Stimulated activated CD4-positive, alpha-beta T cell treated with anti-CD3 and anti-CD28 coated beads, TNF-alpha, amount 100 ng/mL, for 24 hours (primary cell): ENCODE measurements around the gene IQSEC3.

ENCODE experiments used
- DNase-seq, 3 experiments: peaks; one replicate each; pipeline ENCODE4 v3.0.0-alpha.2; 2020; ENCODE audit warnings: low read depth in 3 of 3

The IQSEC3 gene

GRCh38 chr12:197911-198695 is 131.5 kb downstream of the IQSEC3 start:
- no peak for DNase-seq

GRCh38 chr12:198705-199104 is 132.1 kb downstream of the IQSEC3 start:
- DNase-seq = no peak

GRCh38 chr12:201361-201760 is 134.8 kb downstream of the IQSEC3 start:
- no peak for DNase-seq

- DNase-seq = no peak
These were observed 135.6 kb downstream of the IQSEC3 start for GRCh38 chr12:202081-202731.

DNA sequence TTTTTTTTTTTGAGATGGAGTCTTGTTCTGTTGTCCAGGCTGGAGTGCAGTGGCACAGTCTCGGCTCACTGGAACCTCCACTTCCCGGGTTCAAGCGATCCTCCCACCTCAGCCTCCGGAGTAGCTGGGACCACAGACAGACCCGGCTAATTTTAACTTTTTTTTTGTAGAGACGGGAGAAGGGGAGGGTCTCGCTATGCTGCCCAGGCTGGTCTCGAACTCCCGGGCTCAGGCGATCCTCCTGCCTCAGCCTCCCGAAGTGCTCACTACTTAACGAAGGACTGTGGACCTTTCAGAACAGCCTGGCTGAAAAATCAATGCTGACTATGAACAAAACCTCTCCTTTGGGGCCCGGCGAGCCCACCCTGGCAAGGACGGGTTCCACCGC is 136.5 kb downstream of the IQSEC3 start:
- no peak for DNase-seq

- DNase-seq = no peak
These were observed 137.1 kb downstream of the IQSEC3 start for GRCh38 chr12:203462-204260.

DNA sequence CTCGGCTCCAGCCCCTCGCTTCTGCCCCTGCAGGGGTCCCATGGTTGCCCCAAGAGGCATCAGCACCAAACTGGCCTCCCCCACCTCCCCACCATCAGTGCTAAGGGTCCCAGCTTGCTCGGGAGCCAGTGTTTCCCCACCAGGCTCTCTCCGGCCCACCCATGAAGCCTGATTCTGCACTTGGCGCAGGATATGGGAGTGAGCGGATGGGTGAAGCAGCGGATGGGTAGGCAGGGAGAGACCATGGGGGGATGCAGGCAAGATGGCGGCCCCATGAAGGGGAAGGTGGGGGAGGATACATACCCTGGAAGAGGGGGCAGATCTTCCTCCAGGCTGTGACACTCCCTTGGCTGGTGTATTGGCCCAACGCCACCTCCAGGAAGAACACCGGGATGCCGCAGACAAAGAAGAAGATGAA is 137.7 kb downstream of the IQSEC3 start:
- DNase-seq = no peak

- DNase-seq = no peak
These were observed 138.5 kb downstream of the IQSEC3 start for GRCh38 chr12:205026-205425.

- no peak for DNase-seq
These were observed 140.3 kb downstream of the IQSEC3 start for GRCh38 chr12:206746-207440.

DNA sequence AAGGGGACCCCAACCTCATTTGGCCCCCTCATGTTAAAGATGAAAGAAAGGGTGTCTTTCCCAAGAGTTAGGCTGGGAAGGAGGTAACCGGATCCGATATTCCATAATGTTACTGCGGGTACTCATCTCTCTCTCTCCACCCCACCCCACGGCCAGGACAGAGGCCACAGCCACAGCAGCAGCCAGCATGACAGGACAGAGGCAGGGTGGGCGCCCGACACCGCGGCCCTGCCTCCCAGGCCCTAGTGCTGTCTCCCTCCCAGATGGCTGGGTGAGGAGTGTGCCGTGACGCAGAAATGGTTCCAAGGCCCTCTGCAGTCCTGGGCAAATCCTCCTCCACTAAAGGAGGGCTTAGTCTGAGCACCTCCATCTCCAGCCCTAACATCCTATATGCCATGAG is 141.2 kb downstream of the IQSEC3 start:
- DNase-seq = no peak

DNA sequence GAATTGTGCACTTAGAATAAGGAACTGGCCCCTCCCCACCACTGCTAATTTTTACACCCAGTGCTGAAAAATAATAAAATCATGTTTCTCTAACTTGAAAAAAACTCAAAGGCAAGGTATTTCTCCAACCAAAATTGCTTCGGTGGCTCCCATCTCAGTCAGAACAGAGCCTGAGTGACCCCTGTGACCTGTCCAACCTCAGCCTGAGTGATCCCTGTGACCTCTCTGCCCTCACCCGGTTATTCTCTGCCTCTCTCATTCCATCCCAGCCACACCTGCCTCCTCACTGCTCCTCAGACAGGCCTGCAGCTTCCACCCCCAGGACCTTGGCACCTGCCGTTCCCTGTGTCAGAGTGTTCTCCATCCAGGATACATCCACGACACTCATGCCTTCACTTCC is 142.2 kb downstream of the IQSEC3 start:
- no peak for DNase-seq

DNA sequence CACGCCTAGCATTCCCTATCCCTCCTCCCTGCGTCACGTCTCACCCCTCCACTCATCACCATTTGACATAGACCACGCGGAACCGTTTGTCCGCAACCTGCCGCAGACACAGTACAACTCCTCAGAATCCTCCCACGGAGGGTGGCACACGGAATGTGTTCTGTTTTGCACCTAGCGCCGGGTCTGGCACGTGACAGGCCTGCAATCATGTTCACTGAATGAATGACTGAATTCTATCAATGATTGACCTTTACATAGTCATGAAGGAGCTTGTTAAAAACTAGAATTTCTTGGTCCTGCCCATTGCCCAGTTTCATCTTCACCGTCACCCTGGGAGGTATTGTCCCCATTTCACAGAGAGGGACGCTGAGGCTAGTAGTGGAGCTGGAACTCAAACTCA is 142.7 kb downstream of the IQSEC3 start:
- DNase-seq = no peak

- DNase-seq = no peak
These were observed 143.3 kb downstream of the IQSEC3 start for GRCh38 chr12:209851-210250.

DNA sequence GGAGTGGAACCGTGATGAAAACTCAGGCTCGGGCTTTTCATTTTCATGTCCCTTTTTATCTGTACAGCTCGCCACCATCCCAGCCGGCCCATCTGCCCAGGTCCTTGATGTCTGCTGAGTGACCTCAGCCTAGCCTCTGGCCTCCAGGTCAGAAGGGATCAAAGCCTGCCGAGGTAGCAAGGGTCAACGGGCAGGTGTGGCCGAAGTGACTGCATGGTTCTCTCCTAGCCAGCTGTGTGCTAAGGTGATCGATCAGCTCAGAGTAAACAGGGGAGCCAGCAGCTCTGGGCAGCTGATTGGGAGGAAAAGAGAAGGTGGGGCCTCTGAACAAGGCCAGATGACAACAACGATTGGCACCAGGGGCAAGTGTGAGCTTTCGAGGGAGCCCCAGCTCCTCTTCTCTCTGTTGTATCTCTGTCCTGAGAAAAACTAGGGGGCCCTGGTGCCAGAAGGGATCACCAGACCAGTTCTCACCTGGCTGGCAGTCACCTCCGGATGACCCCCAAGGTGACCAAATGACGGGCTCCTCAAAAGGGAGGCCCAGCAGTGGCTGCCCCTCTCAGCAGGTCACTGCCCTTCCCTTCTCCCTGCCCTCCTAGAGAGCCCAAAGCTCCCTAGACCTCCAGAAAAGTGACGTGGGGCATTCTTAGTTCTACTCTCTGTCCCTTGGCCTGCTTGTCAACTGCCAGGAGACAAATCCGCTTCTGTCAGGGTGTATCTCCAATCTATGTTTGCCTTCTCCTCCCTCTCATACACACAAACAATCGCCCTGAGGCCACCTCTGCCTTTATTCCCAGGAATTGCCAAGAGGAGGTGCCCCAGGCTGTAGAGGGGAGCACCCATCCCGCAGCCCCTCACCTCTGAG is 143.9 kb downstream of the IQSEC3 start:
- DNase-seq = no peak

GRCh38 chr12:211142-211465 is 144.5 kb downstream of the IQSEC3 start:
- no peak for DNase-seq

DNA sequence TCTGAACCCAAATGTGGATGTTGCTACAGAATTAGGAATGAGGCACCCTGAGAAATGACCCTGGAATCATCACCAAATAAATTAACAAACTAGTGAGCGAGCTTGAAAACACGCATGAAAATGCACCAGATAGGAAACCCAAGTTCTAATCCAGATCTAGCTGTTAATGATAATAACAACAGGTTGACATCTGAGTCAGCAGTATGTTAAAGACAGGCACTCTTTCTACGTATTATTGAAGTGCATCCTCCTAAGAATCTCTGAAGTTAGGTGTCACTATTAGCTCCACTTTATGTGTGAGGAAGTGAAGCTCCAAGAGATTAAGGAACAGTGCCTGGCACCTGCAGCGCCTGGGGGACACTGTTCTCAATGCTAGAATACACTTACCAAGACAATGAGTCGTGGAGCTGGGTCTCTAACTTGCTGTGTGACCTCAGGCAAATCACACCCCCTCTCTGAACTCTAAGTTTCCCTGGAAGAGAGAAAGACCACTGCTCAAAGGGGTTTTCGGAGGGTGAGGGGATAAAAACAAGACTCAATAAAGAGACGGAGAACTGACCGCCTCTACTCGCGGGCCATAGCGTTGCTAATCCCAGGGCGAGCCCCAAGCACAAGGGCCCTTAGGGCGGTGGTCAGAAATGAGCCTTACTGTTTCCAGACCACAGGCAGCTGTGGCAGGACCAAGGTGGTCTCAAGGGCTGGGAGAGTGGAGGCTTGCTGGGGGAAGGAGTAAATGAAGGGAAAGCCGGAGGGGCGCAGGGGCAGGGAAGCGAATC is 145.3 kb downstream of the IQSEC3 start:
- DNase-seq = no peak

GRCh38 chr12:212415-212714 is 145.8 kb downstream of the IQSEC3 start:
- DNase-seq = no peak

GRCh38 chr12:212715-213526 is 146.4 kb downstream of the IQSEC3 start:
- DNase-seq = no peak

GRCh38 chr12:213527-213932 is 147.0 kb downstream of the IQSEC3 start:
- DNase-seq = no peak
